Stimulated activated CD8-positive, alpha-beta memory T cell treated with anti-CD3 and anti-CD28 coated beads, Interleukin-15, amount 100 ng/mL, for 48 hours (primary cell): ENCODE data around the gene TMEM147.

ENCODE experiments used
- DNase-seq, 2 donors: peaks; one replicate each; pipeline ENCODE4 v3.0.0-alpha.2; 2020; ENCODE audit warnings: low read depth in 2 of 2

TMEM147 gene

GRCh38 chr19:35545855-35546381 lies 492 bp downstream of the TMEM147 start:
- peak; percentile 66 to 71 for DNase-seq

GRCh38 chr19:35546532-35546931 lies 1.1 kb downstream of the TMEM147 start:
- DNase-seq, result no peak

GRCh38 chr19:35549174-35549788 lies 3.9 kb downstream of the TMEM147 start:
- DNase-seq, result peak; percentile 13 to 28

DNA sequence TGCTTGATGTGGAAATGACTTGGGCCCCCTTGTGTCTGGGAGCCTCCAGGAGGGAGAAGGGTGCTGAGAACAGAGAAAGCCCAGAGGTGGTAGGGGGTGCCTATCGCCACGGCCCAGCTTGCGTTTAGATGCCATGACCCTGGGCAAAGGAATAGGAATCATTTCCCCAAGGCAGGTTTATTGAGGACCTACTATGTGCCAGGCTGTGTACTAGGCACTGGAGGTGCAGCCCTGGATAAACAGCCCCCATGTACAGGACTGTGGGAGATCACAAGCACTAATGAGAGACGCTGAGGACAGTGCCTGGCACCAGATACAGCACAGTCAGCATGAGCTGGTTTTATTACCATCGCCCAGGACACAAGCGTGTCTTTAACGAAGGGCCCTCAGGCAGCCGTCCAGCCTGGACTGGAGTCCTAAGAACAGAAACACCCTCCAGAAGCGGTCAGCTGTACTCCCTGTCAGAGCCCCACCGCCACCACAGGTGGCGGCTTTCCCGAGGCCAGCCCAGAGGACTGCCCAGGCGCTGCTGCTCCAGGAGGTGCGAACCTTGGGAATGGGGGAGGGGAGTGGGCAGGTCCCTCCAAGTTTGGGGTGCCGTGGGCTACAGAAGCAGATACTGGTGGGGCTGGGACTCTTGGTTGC lies 4.6 kb downstream of the TMEM147 start:
- no peak for DNase-seq

DNA sequence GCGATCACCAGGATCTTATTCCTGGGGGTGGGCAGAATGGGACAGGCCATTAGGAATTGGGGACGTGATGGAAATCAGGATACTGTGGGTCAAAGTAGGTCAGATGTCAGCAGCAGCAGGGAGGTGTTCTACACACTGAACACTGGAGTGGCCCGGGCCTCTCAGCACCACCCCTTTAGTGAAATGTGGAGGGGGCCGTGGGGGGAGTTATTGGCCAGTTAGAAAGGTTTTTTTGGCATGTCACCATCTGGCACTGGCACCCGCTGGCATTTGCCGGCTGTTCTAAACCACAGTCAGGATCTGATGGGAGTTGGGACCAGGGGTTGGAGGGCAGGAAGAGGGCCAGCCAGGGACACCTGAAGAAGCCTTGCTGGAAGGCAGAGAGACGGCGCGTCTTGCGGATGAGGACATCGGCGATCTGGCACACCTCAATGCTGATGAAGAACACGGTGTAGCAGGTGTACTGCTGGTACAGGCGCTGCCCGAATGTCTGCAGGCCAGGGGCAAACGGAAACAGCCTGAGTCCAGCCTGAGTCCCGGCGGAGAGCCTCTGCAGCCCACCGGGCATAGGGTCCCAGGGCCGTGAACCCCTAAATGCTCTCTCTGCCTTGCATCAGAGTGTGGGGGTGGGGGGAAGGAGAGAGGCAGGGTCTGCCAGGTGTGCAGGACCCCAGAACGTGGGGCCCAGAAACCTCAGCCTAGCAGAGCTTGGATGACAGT lies 5.8 kb downstream of the TMEM147 start:
- DNase-seq, result no peak

GRCh38 chr19:35552534-35553384 lies 7.3 kb downstream of the TMEM147 start:
- DNase-seq, result no peak

DNA sequence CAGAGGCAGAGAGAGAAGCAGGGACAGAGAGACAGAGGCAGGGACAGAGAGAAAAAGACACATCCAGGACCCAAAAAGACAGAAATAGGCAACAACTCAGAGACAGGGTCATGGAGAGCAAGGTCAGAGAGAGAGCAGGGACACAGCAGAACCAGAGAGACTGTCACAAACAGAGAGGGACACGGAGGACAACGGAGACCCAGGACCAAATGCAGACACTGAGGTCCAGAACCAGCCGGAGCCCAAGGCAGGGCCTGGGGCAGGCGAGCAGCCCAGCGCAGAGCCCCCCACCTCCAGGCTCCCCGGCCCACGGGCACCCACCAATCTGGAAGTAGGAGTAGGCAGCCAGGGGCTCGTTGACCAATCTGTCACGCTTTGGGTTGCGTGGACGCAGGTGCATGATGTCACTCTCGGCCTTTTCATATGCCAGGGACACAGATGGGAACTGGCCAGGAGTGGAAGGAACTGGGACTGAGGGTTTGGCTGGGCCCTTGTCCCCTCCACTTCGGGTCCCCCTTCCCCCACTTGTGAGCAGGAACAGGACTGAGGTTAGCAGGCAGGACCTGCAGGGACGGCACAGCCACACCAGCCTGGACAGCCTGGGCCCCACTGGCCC lies 8.1 kb downstream of the TMEM147 start:
- no peak for DNase-seq

- no peak for DNase-seq
Measured at GRCh38 chr19:35554076-35554475, 8.7 kb downstream of the TMEM147 start.

DNA sequence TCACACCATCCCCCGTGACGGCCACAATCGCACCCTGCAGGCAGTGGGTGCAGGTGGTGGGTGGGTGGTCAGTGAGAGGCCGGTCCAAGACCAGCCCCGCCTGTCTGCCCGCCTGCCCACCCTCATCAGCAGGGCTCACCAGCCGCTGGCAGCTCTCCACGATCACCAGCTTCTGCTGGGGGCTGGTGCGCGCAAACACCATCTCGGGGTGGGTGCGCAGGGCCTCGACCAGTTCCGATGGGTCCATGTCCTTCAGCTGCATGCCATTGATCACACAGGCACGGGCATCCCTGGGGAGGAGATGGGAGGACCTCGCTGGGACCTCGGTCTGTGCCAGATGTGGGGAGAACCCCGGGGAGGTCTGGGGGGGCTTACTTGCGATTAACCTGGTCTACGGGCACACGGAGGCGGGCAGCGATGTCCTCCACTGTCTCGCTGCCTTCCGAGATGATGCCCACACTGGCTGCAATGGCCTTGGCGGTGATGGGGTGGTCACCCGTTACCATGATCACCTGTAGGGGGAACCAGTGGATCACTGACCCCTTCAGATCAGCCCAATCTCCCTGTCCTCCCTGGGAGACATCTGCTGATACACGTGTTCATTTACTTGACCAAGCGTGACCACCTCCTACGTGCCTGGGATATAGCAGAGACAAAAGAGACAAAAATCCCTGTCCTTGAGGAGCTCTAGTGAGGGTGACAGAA lies 10.0 kb downstream of the TMEM147 start:
- no peak for DNase-seq

- no peak for DNase-seq
Measured at GRCh38 chr19:35556025-35556590, 10.7 kb downstream of the TMEM147 start.

GRCh38 chr19:35556846-35557538 lies 11.6 kb downstream of the TMEM147 start:
- no peak for DNase-seq

DNA sequence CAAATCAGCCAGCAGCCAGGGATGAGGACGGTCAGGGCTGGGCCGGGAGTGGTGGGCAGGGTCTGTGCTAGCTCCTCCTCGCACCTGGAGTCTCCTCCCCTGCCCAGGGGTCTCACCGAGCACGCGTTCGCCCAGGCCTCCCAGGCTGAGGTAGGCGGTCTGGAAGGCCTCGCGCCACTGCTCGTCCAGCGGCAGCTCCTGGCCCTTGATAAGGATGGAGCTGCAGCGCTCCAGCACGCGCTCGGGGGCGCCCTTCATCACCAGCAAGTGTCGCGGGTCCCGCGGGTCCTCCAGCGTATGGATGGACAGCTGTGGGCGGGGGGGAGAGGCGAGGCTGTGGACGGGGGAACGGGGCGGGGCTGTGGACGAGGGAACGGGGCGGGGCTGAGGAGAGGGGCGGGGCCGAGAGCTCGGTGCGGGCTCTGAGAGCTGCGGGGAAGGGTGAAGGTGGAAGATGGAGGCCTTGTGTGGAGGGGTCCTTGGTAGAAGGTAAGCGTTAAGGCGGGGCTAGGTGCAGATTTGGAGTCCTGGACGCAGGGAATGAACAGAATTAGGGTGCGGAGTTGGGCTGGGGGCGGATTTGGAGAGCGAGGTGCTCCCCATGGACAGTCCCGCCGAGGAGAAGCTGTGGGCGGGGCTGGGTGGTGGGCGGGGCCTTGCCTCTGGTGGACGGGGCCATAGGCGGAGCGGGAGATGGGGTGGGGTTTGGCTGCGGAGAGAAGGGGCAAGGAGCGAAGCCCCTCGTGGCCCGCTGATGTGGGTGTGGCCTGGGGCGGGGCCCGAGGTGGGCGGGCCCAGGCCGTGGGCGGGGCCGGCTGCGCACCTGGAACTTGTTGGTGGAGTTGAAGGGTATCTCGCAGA lies 12.3 kb downstream of the TMEM147 start:
- DNase-seq, result peak; percentile 44 to 59

- no peak for DNase-seq
Measured at GRCh38 chr19:35558400-35559280, 13.2 kb downstream of the TMEM147 start.

DNA sequence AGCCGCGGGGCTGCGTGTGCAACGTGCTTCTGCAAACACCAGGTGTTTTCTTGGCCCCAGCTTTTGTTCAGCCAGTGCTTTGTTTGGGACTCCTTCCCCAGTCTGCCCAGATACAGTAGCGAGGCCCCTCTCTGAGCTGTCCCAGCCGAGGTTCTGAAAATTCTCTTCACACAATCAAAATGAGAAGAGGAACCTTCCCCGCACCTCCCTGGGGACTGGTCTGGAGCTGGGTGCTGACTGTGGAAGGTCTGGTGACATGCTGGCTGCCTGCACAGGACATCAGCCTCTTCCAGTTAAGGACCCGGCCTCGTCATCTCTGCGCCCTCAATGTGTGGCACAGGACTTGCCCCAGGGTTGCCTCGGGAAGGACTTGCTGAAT lies 13.8 kb downstream of the TMEM147 start:
- no peak for DNase-seq

GRCh38 chr19:35559781-35560180 lies 14.4 kb downstream of the TMEM147 start:
- no peak for DNase-seq

- DNase-seq, result no peak
Measured at GRCh38 chr19:35560271-35560670, 14.8 kb downstream of the TMEM147 start.

GRCh38 chr19:35560677-35561076 lies 15.3 kb downstream of the TMEM147 start:
- no peak for DNase-seq

DNA sequence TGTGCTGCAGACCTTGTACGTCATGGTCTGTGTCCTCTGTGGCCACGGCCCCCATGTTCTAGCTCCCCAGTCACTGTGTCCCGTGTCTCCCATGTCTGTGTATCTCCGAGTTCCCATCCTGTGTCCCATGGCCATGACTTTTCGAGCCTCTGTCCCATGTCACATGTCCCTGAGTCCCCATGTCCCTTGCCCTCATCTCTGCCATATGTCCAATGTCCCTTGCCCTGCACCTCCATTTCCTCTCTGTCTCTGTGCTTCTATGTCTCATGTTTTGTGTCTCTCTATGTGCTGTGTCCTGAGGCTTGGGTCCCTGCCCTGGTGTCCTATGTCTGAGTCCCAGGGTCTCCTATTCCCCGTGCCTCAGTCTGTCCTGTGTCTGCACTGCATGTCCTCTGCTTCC lies 16.0 kb downstream of the TMEM147 start:
- no peak for DNase-seq
